MCF 10A (cell line): ENCODE results near the gene ZSCAN5A. TPM values are rescaled to one million over a fixed set of nuclear protein-coding genes. Genes with fewer than 3 reads are reported as not detected.
A peak's percentile ranks its signal among the peaks of the same experiment; 100 is the strongest.
"Not testable (repeated sequence)": the region's sequence is repeated elsewhere in the genome, so short reads cannot be mapped to it uniquely, and the experiment has no call there.

Experiments used
- BruUV-seq: library from RNA; stranded (reverse); fragments of 400-500 nt; replicated peaks from 2 replicates; lab custom pipeline; 2021; lab: Mats Ljungman, UMichigan
- CTCF ChIA-PET: fragments of 300-600 bp; sonication (Branson Sonifier 250); formaldehyde crosslinking; extraction: SDS; loops from one replicate; lab custom pipeline; 2021; ENCODE audit warnings: antibody characterized with exemption, inconsistent platforms; lab: Yijun Ruan, JAX
- POLR2A ChIA-PET: fragments of 300-600, 350-650 bp; sonication (Branson Sonifier 250); formaldehyde crosslinking; extraction: SDS; loops from one replicate; lab custom pipeline; 2020; ENCODE audit warnings: antibody characterized with exemption, inconsistent platforms; lab: Yijun Ruan, JAX
- DNase-seq: peaks from one replicate; pipeline ENCODE4 v3.0.0-alpha.2; 2018; ENCODE audit not compliant: unreplicated experiment
- H3K27ac Mint-ChIP-seq: one replicate; pipeline ENCODE4 v1.8.0; 2022; ENCODE audit warnings: mild to moderate bottlenecking, low read depth, mixed read lengths; ENCODE audit not compliant: unreplicated experiment
- H3K27me3 Mint-ChIP-seq: one replicate; pipeline ENCODE4 v1.8.0; 2022; ENCODE audit warnings: mixed read lengths; ENCODE audit not compliant: insufficient read depth, unreplicated experiment
- H3K36me3 Mint-ChIP-seq: one replicate; pipeline ENCODE4 v1.8.0; 2022; ENCODE audit warnings: mild to moderate bottlenecking, moderate library complexity, mixed read lengths; ENCODE audit not compliant: insufficient read depth, unreplicated experiment
- H3K4me1 Mint-ChIP-seq: one replicate; pipeline ENCODE4 v1.8.0; 2022; ENCODE audit warnings: mixed read lengths; ENCODE audit not compliant: insufficient read depth, unreplicated experiment
- H3K4me3 Mint-ChIP-seq: one replicate; pipeline ENCODE4 v1.8.0; 2022; ENCODE audit warnings: mild to moderate bottlenecking, moderate library complexity, mixed read lengths; ENCODE audit not compliant: unreplicated experiment
- H3K9me3 Mint-ChIP-seq: one replicate; pipeline ENCODE4 v1.8.0; 2022; ENCODE audit warnings: mixed read lengths; ENCODE audit not compliant: unreplicated experiment
- CTCF ChIP-seq: fragments of 200-600 bp; IDR thresholded peaks from one replicate; pipeline ENCODE4 v1.8.0; 2022; ENCODE audit warnings: antibody characterized with exemption, mild to moderate bottlenecking; ENCODE audit not compliant: unreplicated experiment
- intact Hi-C: fragments of 100-400 bp; cut with micrococcal nuclease; formaldehyde crosslinking; loops from 2 replicates; pipeline ENCODE4 v1.14.1; 2022
- total RNA-seq: library from RNA; stranded (reverse); gene quantifications from 2 replicates; pipeline ENCODE4 v1.2.3, GENCODE V29; 2022

The ZSCAN5A gene
- total RNA-seq, 1 experiment from 2014 or later = 8.1 TPM

GRCh38 chr19:56261145-56261544, 53.5 kb downstream of the ZSCAN5A start:
- POLR2A ChIA-PET = no interaction called here
- H3K9me3 Mint-ChIP-seq = no peaks in the 10 kb centered on the region
- H3K27me3 Mint-ChIP-seq = no peaks in the 10 kb centered on the region
- H3K27ac Mint-ChIP-seq = no peak overlapping the region
- intact Hi-C loops = no loop called here
- H3K36me3 Mint-ChIP-seq = no peaks in the 10 kb centered on the region
- H3K4me1 Mint-ChIP-seq = no peaks in the 10 kb centered on the region
- H3K4me3 Mint-ChIP-seq = no peak overlapping the region
- no TSS peak for BruUV-seq
- DNase-seq = no peak
- TF ChIP-seq CTCF = no peak
- CTCF ChIA-PET = interaction anchor here (0.7 to 2.1 kb wide), 5 partner anchors 7 to 1198 kb away, joined by 3 to 8 read pairs (median 4); no protein-coding TSS in a partner anchor

GRCh38 chr19:56258272-56258671, 56.4 kb downstream of the ZSCAN5A start:
- Mint-ChIP-seq H3K9me3 (no peaks in the 10 kb centered on the region), H3K4me1 (no peaks in the 10 kb centered on the region), H3K27ac (no peak overlapping the region), H3K4me3 (no peak overlapping the region), H3K36me3 (no peaks in the 10 kb centered on the region), H3K27me3 (no peaks in the 10 kb centered on the region)
- no TSS peak for BruUV-seq
- intact Hi-C loops = no loop called here
- no peak for DNase-seq
- POLR2A ChIA-PET = interaction anchor here (0.7 kb wide), 1 partner anchor 29 kb away, joined by 3 read pairs; no protein-coding TSS in a partner anchor
- CTCF ChIA-PET = interaction anchor here (0.6 to 2.5 kb wide), 4 partner anchors 15 to 192 kb away, joined by 3 to 13 read pairs (median 6); no protein-coding TSS in a partner anchor
- TF ChIP-seq CTCF = no peak

- intact Hi-C loops = loop anchor here (1.0 to 5.0 kb wide), 3 partner anchors 80 to 177 kb away; no protein-coding TSS in a partner anchor
- BruUV-seq = no TSS peak
- H3K27me3 Mint-ChIP-seq = no peaks in the 10 kb centered on the region
- H3K4me3 Mint-ChIP-seq = no peak overlapping the region
- peak; percentile 47 for TF ChIP-seq CTCF
- DNase-seq = peak; percentile 61
- no peak overlapping the region for H3K27ac Mint-ChIP-seq
- no peaks in the 10 kb centered on the region for H3K9me3 Mint-ChIP-seq
- POLR2A ChIA-PET = interaction anchor here (0.8 to 1.9 kb wide), 5 partner anchors 56 to 178 kb away, joined by 3 to 8 read pairs (median 4); partner anchors contain the start of gene ZNF444
- CTCF ChIA-PET = interaction anchor here (0.6 to 7.1 kb wide), 48 partner anchors 8 to 1112 kb away, joined by 3 to 168 read pairs (median 5); partner anchors contain the start of genes ZSCAN5A and ZSCAN5B
- no peaks in the 10 kb centered on the region for H3K4me1 Mint-ChIP-seq
- no peaks in the 10 kb centered on the region for H3K36me3 Mint-ChIP-seq
Measured at GRCh38 chr19:56253737-56254136, 60.9 kb downstream of the ZSCAN5A start.

GRCh38 chr19:56252699-56253422, 61.8 kb downstream of the ZSCAN5A start:
- BruUV-seq = no TSS peak
- Mint-ChIP-seq H3K9me3 (no peaks in the 10 kb centered on the region), H3K27ac (no peak overlapping the region), H3K4me3 (no peak overlapping the region), H3K27me3 (no peaks in the 10 kb centered on the region), H3K4me1 (no peaks in the 10 kb centered on the region), H3K36me3 (no peaks in the 10 kb centered on the region)
- peak; percentile 54 for DNase-seq
- POLR2A ChIA-PET = interaction anchor here (0.7 to 1.9 kb wide), 8 partner anchors 19 to 177 kb away, joined by 3 to 8 read pairs (median 4); partner anchors contain the start of gene ZNF444
- TF ChIP-seq CTCF = peak; percentile 72
- CTCF ChIA-PET = interaction anchor here (0.5 to 7.1 kb wide), 58 partner anchors 9 to 1575 kb away, joined by 3 to 168 read pairs (median 4); partner anchors contain the start of genes ZSCAN5A and ZSCAN5B
- intact Hi-C loops = loop anchor here (1.0 to 5.0 kb wide), 3 partner anchors 80 to 176 kb away; no protein-coding TSS in a partner anchor

GRCh38 chr19:56248736-56249338, 65.8 kb downstream of the ZSCAN5A start:
- H3K4me1 Mint-ChIP-seq, H3K36me3 Mint-ChIP-seq, H3K27me3 Mint-ChIP-seq, H3K4me3 Mint-ChIP-seq, BruUV-seq, H3K27ac Mint-ChIP-seq, H3K9me3 Mint-ChIP-seq, intact Hi-C loops, DNase-seq: not testable (repeated sequence)
- POLR2A ChIA-PET = interaction anchor here (0.6 kb wide), 1 partner anchor 50 kb away, joined by 3 read pairs; no protein-coding TSS in a partner anchor
- CTCF ChIA-PET = interaction anchor here (1.0 to 2.0 kb wide), 2 partner anchors 84 to 85 kb away, joined by 4 to 12 read pairs; no protein-coding TSS in a partner anchor
